NK-92 (cell line): ENCODE results near the gene TUBB1.
"Not testable (repeated sequence)": the region's sequence is repeated elsewhere in the genome, so short reads cannot be mapped to it uniquely, and the experiment has no call there.

Source experiments
- DNase-seq: peaks from one replicate; lab custom pipeline; 2025; ENCODE audit not compliant: unreplicated experiment; lab: John Stamatoyannopoulos, UW

The TUBB1 gene

DNA sequence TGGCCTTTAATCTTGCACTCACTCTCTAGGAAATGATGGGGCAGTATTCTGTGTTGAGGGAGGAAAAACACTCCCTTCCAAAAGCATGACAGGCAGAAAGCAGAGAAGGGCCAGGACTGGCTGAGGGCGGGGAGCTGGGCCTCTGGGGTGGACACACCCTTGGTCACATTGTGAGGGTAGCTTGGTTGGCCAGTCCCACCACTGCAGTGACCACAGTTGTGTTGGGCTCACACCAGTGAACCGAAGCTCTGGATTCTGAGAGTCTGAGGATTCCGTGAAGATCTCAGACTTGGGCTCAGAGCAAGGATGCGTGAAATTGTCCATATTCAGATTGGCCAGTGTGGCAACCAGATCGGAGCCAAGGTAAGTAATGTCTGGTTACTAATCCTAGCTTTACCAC is at the start of gene TUBB1:
Gene TUBB1 (plus strand): TSS at position 213 of the 400 bp plus-strand sequence. CDS start 94 bp downstream, at position 307.
- DNase-seq: no peak

DNA sequence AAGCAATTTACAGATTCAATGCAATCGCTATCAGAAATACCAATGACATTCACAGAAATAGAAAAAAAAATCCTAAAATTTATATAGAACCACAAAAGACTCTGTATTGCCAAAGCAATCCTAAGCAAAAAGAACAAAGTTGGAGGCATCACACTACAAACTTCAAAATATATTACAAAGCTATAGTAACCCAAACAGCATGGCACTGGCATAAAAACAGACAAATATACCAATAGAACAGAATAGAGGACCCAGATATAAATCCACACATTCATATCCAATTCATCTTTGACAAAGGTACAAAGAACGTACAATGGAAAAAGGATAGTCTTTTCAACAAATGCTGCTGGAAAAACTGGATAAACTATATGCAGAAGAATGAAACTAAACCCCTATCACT is 49.8 kb upstream of the TUBB1 start:
- no peak for DNase-seq

DNA sequence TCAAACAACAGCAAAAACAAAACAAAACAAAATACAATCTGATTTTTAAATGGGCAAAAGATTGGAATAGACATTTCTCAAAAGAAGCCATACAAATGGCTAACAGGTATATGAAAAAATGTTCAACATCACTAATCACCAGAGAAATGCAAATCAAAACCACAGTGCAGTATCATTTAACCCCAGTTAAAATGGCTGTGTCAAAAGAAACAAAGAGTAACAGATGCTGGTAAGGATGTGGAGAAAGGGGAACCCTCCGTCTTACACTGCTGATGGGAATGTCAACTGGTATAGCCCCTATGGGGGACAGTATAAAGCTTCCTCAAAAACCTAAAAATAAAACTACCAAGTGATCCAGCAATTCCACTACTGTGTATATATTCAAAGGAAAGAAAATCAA is 49.1 kb upstream of the TUBB1 start:
- no peak for DNase-seq

DNA sequence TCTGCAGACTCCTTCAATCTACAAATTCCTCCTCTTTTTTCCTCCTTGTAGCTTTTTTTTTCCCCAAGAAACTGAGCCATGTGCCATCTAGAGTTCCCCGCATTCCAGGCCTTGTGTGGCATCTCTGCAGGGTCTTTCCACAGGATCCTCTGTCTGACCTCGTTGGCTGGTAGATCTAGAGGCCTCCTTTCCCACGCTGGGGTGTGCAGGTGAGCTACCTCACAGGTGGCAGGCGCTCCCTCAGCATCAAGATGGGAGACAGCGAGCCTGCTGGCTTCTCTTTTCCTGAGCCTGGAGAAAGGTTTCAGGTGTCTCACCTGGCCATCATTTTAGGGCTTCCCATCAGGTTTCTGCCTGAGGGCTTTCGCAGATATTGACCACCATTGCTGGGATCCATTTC is 47.8 kb upstream of the TUBB1 start:
- no peak for DNase-seq

DNA sequence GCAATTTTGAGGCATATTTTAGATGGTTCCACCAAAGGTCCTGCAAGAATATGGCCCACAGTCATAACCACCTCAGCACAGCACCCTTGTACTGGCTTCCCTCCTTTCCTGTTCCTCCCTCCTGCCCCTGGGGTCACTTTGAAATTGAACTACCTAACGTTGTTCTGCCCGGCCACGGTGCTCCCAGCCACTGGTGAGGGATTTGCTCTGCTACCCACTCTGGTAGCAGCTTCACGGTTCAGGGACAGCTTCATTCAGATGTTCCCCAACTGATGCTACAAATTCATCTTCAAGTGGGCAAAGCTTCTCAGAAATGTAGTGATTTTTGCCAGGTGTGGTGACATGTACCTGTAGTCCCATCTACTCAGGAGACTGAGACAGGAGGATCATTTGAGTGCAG is 46.0 kb upstream of the TUBB1 start:
- DNase-seq: no peak

DNA sequence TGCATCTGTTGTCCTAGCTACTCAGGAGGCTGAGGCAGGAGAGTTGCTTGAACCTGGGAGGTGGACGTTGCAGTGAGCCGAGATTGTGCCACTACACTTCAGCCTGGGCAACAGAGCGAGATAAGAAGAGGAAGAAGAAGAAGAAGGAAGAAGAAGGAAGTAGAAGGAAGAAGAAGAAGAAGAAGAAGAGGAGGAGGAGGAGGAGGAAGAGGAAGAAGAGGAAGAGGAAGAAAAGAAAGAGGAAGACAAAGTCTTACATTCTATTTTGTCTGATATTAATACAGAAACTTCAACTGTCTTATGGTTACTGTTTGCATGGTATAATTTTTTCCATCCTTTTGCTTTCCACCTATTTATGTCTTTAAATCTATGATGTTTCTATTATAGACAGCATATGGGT is 45.4 kb upstream of the TUBB1 start:
- no peak for DNase-seq

DNA sequence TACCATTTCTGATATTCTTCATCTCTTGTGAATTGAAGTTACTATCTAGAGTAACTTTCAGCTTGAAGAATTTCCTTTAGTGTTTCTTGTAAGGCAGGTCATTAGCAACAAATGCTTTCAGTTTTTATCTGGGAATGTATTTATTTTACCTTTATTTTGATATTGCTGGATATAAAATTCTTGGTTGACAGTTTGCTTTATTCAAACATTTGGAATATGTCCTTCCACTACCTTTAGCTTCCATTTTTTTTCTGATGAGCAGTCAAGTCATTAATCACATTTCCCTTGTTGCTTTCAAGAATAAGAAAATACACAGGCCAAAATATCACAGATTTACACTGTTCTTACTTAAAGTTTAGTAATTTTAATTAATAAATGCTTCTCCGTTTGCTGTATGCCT is 43.9 kb upstream of the TUBB1 start:
- DNase-seq: no peak

DNA sequence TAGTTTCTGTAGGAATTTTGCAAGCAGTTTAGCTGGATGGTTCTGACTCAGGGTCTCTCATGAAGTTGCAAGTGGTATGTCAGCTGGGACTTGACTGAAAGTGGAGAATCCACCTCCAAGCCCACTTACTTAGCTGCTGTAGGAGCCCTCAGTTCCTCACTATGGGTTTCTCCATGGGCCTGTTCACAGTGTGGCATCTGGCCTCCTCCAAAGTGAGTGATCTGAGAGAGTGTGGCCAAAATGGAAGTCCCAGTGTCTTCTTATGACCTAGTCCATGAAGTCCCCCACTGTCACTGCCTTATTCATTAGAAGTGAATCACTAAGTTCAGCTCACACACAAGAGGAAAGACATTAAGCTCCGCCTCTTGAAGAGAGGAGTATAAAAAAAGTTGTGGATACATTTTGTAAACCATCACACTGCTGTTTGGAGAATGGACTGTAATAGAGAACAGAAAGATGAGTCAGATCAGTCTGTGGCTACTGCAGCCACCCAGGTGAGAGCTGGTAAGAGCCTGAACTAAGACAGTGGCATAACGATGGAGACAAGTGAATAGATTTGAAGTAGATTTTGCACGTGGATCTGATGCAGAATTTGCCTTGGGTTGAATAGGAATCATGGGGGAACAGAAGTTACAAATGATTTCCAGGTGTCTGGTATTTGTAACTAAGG is 43.0 kb upstream of the TUBB1 start:
- no peak for DNase-seq

DNA sequence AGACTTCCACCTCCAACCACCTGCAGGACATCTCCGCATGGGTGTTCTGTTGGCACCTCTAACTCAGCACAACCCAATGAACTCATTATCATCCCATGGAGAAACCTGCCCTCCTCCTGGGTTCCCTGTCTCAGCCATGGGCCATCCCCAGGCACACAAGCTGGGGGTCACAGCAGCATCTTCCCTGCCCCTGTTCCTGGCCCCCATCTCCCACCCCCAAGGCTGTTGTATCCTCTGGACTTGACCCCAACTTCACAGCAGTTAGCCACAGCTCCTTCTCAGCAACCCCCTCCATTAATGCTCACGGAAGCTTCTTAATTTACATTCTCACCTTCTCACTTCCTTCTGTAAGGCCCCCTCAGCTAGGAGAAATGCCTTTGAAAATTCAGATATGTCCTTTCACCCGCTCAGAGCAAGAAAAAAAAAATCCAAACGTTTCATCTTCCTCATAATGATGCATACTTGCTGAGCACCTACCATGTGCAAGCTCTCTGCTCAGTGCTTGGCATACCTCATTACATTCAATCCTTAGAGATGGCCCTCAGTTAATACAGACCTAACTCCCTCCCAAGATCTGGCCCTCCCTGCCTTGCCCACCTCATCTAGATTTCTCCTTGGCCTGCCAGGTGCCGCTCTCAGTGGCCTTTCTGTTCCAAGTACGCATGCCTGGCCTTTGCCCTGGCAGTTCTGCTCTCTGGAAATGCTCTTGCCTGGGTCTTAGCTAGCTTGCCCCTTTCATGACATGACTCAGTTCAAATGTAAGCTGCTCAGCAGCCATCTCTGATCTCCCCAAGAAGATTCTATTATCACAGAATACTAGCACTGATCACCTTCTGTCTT is 40.7 kb upstream of the TUBB1 start:
- no peak for DNase-seq

DNA sequence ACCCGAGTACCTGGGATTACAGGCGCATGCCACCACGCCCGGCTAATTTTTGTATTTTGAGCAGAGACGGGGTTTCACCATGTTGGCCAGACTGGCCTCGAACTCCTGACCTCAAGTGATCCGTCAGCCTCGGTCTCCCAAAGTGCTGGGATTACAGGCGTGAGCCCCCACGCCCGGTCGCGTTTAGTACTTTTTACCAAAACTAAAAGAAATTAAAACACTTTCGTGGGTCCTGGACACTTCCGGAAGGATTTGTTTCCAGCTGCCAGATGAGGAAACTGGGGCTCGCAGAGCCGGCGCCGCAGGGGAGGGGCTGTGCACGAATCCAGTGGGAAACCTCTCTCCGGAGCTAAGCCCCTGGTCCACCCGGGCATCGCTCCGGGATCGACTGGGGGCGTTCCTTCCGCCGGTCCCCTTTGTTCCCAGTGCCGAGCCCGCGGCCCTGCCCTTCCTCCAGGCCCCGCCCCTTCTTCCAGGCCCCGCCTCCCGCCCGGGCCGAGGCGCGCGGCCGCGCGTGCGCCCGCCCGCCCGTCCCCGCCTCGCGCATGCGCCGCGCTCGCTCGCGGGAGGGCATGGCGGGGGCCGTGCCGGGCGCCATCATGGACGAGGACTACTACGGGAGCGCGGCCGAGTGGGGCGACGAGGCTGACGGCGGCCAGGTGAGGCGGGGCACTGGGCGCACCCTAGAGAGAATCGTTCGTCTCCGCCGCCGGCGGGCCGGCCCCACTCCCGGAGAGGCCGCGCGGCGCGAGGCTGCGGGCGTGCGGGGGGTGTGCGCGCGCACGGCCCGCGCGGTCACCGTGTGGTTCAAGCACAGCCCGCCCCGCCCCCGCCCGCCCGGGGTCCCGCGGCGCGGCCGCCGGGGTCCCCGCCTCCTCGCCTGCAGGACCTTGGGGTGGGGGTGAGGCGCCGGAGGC is 38.3 kb upstream of the TUBB1 start, which contains the start of gene NELFCD:
Gene NELFCD (plus strand): TSS at position 546 of the 917 bp plus-strand sequence. CDS start 54 bp downstream, at position 600.
- no peak for DNase-seq

DNA sequence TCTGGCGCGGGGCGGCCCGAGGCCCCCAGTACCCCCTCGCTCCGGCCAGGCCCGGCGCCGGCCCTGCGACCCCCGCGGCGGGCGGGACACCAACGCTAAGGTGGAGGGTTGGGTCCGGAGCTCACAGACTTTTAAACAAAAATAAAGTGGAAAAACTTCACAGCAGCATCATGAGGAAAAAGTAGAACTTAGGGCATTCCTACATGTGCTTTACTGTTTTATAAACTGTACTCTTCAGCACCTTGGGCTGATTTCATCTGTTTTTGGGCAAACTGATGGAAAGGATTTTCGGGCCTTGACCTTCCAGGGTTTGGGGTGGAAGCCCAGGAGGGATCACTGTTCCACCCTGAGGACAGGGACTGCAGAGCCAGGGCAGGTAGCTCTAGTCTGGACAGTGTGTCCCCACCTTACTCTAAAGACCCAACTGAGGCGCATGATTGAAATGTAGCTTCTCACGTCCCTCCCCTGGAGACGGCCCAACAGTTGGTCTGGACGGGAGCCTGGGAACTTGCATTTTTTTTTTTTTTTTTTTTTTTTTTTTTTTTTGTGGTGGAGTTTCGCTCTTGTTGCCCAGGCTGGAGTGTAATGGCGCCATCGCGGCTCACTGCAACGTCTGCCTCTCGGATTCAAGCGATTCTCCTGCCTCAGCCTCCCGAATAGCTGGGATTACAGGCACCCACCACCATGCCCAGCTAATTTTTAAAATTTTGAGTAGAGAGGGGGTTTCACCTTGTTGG is 37.4 kb upstream of the TUBB1 start:
- no peak for DNase-seq

DNA sequence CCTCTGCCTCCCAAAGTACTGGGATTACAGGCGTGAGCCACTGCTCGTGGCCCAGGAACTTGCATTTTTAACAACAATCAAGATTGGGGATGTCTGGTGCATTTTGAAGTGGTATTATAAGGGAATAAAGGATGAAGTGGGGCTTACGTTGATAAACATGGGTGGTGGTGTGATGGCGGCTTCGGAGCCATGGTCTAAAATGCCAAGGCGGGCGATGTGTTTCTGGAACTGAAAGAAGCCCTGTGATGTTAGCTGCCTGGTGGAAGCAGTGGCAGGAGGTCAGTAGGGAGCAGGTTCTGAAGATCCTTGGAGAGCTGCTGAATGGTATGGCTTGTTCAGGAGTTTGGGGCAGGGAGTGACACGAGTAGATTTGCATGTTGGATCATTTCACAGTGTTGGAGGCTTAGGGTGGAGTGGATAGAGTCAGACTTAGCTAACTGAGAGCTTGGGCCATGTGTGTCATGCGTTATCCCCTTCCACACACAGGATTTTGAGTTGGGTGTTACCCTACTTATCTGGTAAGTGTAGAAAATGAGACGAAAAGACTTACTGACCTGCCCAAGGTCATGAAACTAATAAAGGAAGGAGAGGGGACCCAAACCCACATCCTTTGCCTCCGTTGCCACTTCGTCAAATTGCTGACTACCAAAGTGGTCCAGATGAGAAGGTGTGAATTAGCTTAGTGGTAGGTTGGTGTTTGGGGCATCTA is 36.7 kb upstream of the TUBB1 start:
- DNase-seq: no peak

DNA sequence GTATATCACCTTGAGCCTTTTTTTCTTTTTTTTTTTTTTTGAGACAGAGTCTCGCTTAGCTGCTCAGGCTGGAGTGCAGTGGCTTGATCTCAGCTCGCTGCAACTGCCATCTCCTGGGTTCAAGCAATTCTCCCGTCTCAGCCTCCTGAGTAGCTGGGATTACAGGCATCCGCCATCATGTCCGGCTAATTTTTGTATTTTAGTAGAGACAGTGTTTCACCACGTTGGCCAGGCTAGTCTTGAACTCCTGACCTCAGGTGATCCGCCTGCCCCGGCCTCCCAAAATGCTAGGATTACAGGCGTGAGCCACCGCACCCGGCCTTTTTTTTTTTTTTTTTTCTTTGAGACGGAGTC is 36.1 kb upstream of the TUBB1 start:
- DNase-seq: not testable (repeated sequence)

DNA sequence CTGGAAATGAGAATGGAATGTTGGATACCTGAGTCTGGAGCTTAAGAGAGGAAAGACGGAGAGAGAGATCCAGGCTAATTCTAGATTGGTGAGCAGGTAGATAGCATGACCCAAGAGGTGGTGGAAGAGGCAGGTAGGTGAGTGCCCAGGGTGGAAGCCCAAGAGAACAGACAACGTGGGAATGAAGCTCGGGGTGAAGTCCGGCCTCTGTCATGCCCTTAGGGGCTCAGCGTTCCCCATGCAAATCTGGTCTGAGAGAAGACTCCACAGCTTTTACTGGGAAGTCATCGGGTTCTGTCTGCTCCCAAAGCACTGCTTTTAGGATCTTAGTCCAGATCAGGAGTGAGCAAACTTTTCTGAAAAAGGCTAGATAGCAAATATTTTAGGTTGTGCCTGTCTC is 34.5 kb upstream of the TUBB1 start:
- no peak for DNase-seq

DNA sequence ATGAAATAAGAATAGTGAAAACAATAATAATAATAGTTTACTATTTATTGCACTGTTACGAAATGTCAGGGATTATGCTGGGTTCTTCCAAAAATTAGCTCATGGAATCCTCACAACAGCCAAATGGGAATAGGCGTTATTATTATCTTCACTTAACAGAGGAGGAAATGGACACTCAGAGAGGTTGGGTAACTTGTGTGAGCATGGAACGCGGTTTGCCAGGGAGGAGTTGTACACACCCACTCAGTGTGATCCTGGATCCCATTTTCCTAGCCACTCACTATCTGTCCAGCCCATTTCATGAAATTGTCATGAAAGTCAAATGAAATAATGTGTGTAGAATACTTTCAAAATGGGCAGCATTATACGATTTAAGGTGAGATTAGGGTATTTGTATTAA is 33.6 kb upstream of the TUBB1 start:
- no peak for DNase-seq

DNA sequence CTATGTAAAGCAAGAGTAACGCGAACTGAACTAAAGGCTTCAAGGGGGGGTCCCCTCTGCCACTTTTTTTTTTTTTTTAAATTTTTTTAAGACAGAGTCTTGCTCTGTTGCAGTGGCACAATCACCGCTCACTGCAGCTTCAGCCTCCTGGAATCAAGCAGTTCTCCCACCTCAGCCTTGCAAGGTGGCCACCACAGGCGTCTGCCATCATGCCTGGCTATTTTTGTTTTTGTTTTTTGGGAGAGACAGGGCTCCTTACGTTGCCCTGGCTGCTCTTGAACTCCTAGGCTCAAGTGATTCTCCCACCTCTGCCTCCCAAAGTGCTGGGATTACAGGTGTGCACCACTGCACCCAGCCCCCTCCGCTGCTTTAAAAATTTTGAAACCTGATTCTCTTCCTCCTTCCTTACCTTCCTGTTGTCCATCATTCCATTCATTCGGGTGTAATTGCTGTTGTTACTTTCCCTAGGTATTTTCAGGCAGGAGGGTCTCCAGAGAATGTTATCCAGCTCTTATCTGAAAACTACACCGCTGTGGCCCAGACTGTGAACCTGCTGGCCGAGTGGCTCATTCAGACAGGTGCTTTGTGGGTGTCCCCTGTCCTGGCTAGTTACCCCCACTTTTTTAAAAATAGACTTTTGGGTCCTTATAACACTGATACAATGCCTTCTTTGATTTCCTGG is 32.8 kb upstream of the TUBB1 start:
- no peak for DNase-seq

DNA sequence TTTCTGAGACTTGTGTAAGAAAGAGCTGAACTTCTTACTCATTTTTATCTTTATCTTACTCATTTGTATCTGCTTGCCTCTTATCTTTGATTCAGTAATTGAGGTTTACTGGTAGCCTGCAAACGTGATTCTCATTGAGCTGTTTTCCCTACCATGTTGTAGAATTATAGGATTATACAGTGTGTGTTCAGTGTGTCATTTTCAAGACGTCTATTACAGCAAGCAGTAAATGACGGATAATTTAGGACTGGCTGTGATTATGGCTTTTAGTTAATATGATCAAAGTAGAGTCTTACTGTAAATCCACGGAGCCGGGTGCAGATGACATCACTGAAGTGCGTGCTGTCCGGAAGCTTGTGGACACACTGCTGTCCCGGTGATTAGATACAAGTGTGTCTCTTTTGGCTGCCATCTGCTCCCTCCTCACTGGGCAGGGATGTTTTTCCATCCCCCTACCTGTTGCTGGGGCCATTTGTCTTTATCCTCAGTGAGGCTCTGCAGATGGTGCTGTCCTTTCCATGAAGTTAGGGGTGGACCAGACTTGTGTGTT is 32.2 kb upstream of the TUBB1 start:
- DNase-seq: no peak

DNA sequence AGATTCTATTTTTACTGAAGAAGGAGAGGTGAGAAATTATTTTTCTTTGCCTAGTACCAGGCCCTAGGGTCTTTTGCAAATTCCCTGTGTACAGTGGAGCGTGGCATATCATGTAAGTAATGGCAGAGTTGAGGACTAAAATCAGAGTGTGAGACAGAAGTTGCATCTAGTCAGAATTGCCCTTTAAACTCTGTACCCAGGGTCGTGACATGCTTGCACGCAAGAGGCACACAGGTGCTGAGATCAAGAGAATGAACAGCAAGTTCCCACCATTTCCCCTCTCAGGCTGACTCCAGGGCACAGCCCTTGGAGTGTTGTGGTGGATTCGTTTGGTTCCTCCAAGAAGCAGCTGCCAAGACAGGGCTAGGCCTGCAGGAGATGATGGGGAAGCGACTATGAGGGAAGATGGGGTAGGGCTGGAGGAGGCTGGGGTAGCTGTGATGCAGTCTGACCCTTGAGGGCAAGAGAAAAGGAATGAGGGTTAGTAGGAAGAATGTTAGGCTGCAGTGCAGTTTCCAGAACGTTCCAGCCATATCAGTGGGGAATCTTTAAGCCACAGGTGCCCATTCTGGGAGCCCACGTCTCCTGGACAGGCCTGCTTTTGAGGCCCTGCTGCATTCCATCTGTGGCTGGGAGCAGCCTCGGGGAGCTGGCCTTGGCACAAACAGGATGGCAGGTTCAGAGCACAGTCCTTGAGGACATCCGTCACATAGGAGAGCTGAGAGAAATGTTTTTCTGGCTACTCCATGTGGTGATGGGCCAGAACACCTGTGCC is 31.3 kb upstream of the TUBB1 start:
- no peak for DNase-seq

DNA sequence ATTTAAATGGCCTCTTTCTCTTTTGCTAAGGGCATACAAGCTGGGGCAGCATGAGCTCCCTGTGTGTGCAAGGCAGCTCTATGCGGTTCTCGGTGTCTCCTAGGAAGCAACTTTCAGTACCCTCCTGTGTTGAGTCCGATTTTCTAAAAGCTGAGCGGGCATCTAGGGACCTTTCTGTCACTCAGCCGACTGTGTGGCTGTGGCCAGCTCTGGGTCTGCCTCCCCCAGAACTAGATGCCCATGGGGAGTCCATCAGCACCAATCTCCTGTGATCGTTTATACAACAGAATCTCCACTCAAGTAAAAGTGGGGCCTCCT is 30.7 kb upstream of the TUBB1 start:
- DNase-seq: no peak
